Ovary (tissue), 9 donors: ENCODE data around the gene RIN2. TPM values are rescaled to one million over a fixed set of nuclear protein-coding genes. Genes with fewer than 3 reads are reported as not detected.

Experiments used
- DNase-seq, 5 donors: peaks; one replicate each; pipeline ENCODE4 v3.0.0-alpha.2; 2019 to 2020
- H3K27ac ChIP-seq, 2 donors: fragments of 200-600 bp; one replicate each; pipeline versions ENCODE4 v1.5.1 to v1.8.0; 2019 to 2022
- H3K27me3 ChIP-seq: fragments of 200-600 bp; one replicate; pipeline ENCODE4 v1.8.0; 2022
- H3K36me3 ChIP-seq: fragments of 200-600 bp; sonication (generic); one replicate; pipeline ENCODE4 v1.5.1; 2019
- H3K4me1 ChIP-seq: one replicate; pipeline ENCODE4 v1.8.1; 2013; ENCODE audit warnings: mild to moderate bottlenecking, moderate library complexity; ENCODE audit not compliant: insufficient read depth
- H3K4me3 ChIP-seq: fragments of 200-600 bp; sonication (generic); one replicate; pipeline ENCODE4 v1.5.1; 2017
- H3K9me3 ChIP-seq, 2 donors: fragments of 200-600 bp in 1 of 2; sonication (generic) in 1 of 2; one replicate each; pipeline versions ENCODE4 v1.5.1 to v1.8.1; 2013 to 2019; ENCODE audit warnings: mild to moderate bottlenecking in 1 of 2, moderate library complexity in 1 of 2
- EP300 ChIP-seq: sonication (generic); formaldehyde crosslinking; IDR thresholded peaks from one replicate; pipeline ENCODE4 v1.6.1; 2017; ENCODE audit warnings: antibody characterized with exemption
- POLR2A ChIP-seq: fragments of 450-650 bp; IDR thresholded peaks from one replicate; pipeline ENCODE4 v1.6.1; 2017; ENCODE audit warnings: antibody characterized with exemption, mild to moderate bottlenecking, moderate library complexity
- WGBS, 3 donors: extraction: QIAGEN DNeasy Blood & Tissue Kit in 1 of 3; methylation state at CpG; one replicate each; pipeline versions ENCODE4 v1.1.5 to v1.1.7; 2013 to 2017; 5-methylcytosine and 5-hydroxymethylcytosine counted together
- intact Hi-C, 4 donors: fragments of 100-400 bp; cut with DNase I; formaldehyde crosslinking; loops; one replicate each; pipeline versions ENCODE4 v1.11.0 to v1.15.1; 2022 to 2023
- polyA plus RNA-seq, 2 donors: library from polyadenylated mRNA; stranded (reverse); fragments of 200-250 nt in 1 of 2; fragments of 350-450 nt in 1 of 2; fragmentation: Illumina TruSeq in 1 of 2; extraction: RNeasy Lipid Tissue Mini Kit (QIAGEN cat#74804) in 1 of 2; gene quantifications; one replicate each; pipeline ENCODE4 v1.2.3, GENCODE V29; 2013 to 2014
- total RNA-seq, 7 donors: library from RNA; depleted of rRNA in 2 of 7; stranded (reverse); fragments of >200 nt in 2 of 7; fragmentation: NEBNext Ultra II Directional in 3 of 7; extraction: Animal tissue kit (Norgen Biotek cat#: 25700) in 3 of 7; gene quantifications; one replicate each; pipeline versions ENCODE4 v1.1.0 to v1.2.4, GENCODE V29; 2016 to 2023
- TF ChIP-seq, protein P1 (sequence below), 3 donors: fragments of 450-650 bp in 2 of 3; fragments of 200-600 bp in 1 of 3; IDR thresholded peaks; one replicate each; pipeline versions ENCODE4 v1.5.1 to v1.8.0; 2016 to 2022; ENCODE audit warnings: antibody characterized with exemption in 3 of 3, mild to moderate bottlenecking in 1 of 3
- donor health status: DM: no; HTN: no; CAD: no; lungs with moderate emphysema.
- donor health status: DM: no; HTN: no; CAD: no.
- donor health status: Bipolar disorder and iron deficiency.
- donor health status: DM: yes; HTN: yes; CAD: no.
- donor health status: DM: no; HTN: no; CAD: no.
- donor health status: DM: yes; HTN: yes; CAD: no.

The RIN2 gene
- total and polyA plus RNA-seq, 9 donors: 17.5 to 66.4 (median 43.1) TPM

GRCh38 chr20:19746396-19746795 is 11.7 kb upstream of the RIN2 start:
- DNase-seq: no peak
- H3K27ac ChIP-seq: no peak overlapping the region
- H3K4me3 ChIP-seq: no peak overlapping the region
- H3K27me3 ChIP-seq: no peaks in the 10 kb centered on the region
- H3K4me1 ChIP-seq: no peaks in the 10 kb centered on the region
- H3K36me3 ChIP-seq: no peaks in the 10 kb centered on the region
- no peaks in the 10 kb centered on the region for H3K9me3 ChIP-seq
- no peak for TF ChIP-seq POLR2A
- TF ChIP-seq EP300: no peak
- TF ChIP-seq, protein P1, sequence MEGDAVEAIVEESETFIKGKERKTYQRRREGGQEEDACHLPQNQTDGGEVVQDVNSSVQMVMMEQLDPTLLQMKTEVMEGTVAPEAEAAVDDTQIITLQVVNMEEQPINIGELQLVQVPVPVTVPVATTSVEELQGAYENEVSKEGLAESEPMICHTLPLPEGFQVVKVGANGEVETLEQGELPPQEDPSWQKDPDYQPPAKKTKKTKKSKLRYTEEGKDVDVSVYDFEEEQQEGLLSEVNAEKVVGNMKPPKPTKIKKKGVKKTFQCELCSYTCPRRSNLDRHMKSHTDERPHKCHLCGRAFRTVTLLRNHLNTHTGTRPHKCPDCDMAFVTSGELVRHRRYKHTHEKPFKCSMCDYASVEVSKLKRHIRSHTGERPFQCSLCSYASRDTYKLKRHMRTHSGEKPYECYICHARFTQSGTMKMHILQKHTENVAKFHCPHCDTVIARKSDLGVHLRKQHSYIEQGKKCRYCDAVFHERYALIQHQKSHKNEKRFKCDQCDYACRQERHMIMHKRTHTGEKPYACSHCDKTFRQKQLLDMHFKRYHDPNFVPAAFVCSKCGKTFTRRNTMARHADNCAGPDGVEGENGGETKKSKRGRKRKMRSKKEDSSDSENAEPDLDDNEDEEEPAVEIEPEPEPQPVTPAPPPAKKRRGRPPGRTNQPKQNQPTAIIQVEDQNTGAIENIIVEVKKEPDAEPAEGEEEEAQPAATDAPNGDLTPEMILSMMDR (IDR thresholded peaks at IDR 0.05): no peak
- WGBS, 3 donors: 91 to 100% (median 93%) methylated on average over 1 of the region's 1 CpG
- intact Hi-C loops: loop anchor here in 1 of 4 donors (10.0 kb wide), 1 partner anchor 52 kb away; no protein-coding TSS in a partner anchor

GRCh38 chr20:19747903-19748302 is 10.2 kb upstream of the RIN2 start:
- Histone ChIP-seq H3K27me3 (no peaks in the 10 kb centered on the region), H3K36me3 (no peaks in the 10 kb centered on the region), H3K9me3 (no peaks in the 10 kb centered on the region), H3K27ac (no peak overlapping the region), H3K4me3 (no peak overlapping the region), H3K4me1 (no peaks in the 10 kb centered on the region)
- 89 to 98% (median 89%) methylated on average over 4 of the region's 4 CpGs for WGBS, 3 donors
- TF ChIP-seq POLR2A (no peak), EP300 (no peak)
- TF ChIP-seq, protein P1 (IDR thresholded peaks at IDR 0.05): no peak
- intact Hi-C loops: loop anchor here in 1 of 4 donors (10.0 kb wide), 1 partner anchor 53 kb away; no protein-coding TSS in a partner anchor
- DNase-seq: no peak

GRCh38 chr20:19748681-19749080 is 9.4 kb upstream of the RIN2 start:
- Histone ChIP-seq H3K9me3 (no peaks in the 10 kb centered on the region), H3K27ac (no peak overlapping the region), H3K36me3 (no peaks in the 10 kb centered on the region), H3K4me1 (no peaks in the 10 kb centered on the region), H3K27me3 (no peaks in the 10 kb centered on the region), H3K4me3 (no peak overlapping the region)
- intact Hi-C loops: loop anchor here in 1 of 4 donors (10.0 kb wide), 1 partner anchor 54 kb away; no protein-coding TSS in a partner anchor
- 88 to 90% (median 89%) methylated on average over 2 of the region's 2 CpGs for WGBS, 3 donors
- TF ChIP-seq, protein P1 (IDR thresholded peaks at IDR 0.05): no peak
- TF ChIP-seq POLR2A (no peak), EP300 (no peak)
- DNase-seq: no peak

- Histone ChIP-seq H3K27ac (no peak overlapping the region), H3K9me3 (no peaks in the 10 kb centered on the region), H3K4me3 (no peak overlapping the region), H3K27me3 (no peaks in the 10 kb centered on the region), H3K36me3 (no peaks in the 10 kb centered on the region), H3K4me1 (no peaks in the 10 kb centered on the region)
- WGBS, 3 donors: 48 to 69% (median 55%) methylated on average over 3 of the region's 3 CpGs
- intact Hi-C loops: loop anchor here in 1 of 4 donors (10.0 kb wide), 1 partner anchor 55 kb away; no protein-coding TSS in a partner anchor
- DNase-seq: no peak
- TF ChIP-seq, protein P1 (IDR thresholded peaks at IDR 0.05): no peak
- TF ChIP-seq EP300 (no peak), POLR2A (no peak)
Observed at GRCh38 chr20:19749618-19750071, 8.4 kb upstream of the RIN2 start.
